Sigmoid colon (tissue), 7 donors: ENCODE data around the gene CDK15. TPM values are rescaled to one million over a fixed set of nuclear protein-coding genes. Genes with fewer than 3 reads are reported as not detected.

Source experiments
- DNase-seq: peaks from one replicate; pipeline ENCODE4 v3.0.0-alpha.2; 2019
- H3K27ac ChIP-seq, 4 donors: fragments of 200-600 bp; sonication (generic); one replicate each; pipeline ENCODE4 v1.5.1; 2016 to 2019; ENCODE audit warnings: mild to moderate bottlenecking in 1 of 4
- H3K27me3 ChIP-seq, 3 donors: fragments of 200-600 bp; sonication (generic); one replicate each; pipeline ENCODE4 v1.5.1; 2019; ENCODE audit warnings: mild to moderate bottlenecking in 1 of 3
- H3K36me3 ChIP-seq, 4 donors: fragments of 200-600 bp; sonication (generic); one replicate each; pipeline ENCODE4 v1.5.1; 2016 to 2019
- H3K4me1 ChIP-seq, 4 donors: fragments of 200-600 bp; sonication (generic); one replicate each; pipeline ENCODE4 v1.5.1; 2017 to 2019
- H3K4me3 ChIP-seq, 4 donors: fragments of 200-600 bp; sonication (generic); one replicate each; pipeline ENCODE4 v1.5.1; 2017 to 2019; ENCODE audit warnings: mild to moderate bottlenecking in 2 of 4, moderate library complexity in 1 of 4
- H3K9me3 ChIP-seq, 4 donors: fragments of 200-600 bp in 3 of 4; sonication (generic) in 3 of 4; one replicate each; pipeline versions ENCODE4 v1.5.1 to v1.6.1; 2013 to 2019
- EP300 ChIP-seq, 4 donors: sonication (generic); formaldehyde crosslinking; IDR thresholded peaks; one replicate each; pipeline ENCODE4 v1.6.1; 2017; ENCODE audit warnings: antibody characterized with exemption in 4 of 4
- POLR2A ChIP-seq, 2 donors: fragments of 450-650 bp; IDR thresholded peaks; one replicate each; pipeline ENCODE4 v1.6.1; 2016; ENCODE audit warnings: antibody characterized with exemption in 2 of 2, mild to moderate bottlenecking in 2 of 2, moderate library complexity in 2 of 2
- POLR2AphosphoS5 ChIP-seq, 4 donors: sonication (generic); formaldehyde crosslinking; IDR thresholded peaks; one replicate each; pipeline ENCODE4 v1.6.1; 2017; ENCODE audit warnings: antibody characterized with exemption in 4 of 4
- WGBS, 2 donors: extraction: QIAGEN DNeasy Blood & Tissue Kit; methylation state at CpG; one replicate each; pipeline ENCODE4 v1.1.7; 2013; 5-methylcytosine and 5-hydroxymethylcytosine counted together
- intact Hi-C: fragments of 100-400 bp; cut with DNase I; formaldehyde crosslinking; loops from one replicate; pipeline ENCODE4 v1.15.1; 2023
- polyA plus RNA-seq, 3 donors: library from polyadenylated mRNA; stranded (reverse); fragments of 200-250 nt; gene quantifications; one replicate each; pipeline ENCODE4 v1.2.3, GENCODE V29; 2013
- total RNA-seq, 4 donors: library from RNA; depleted of rRNA; stranded (reverse); fragments of >200 nt; gene quantifications; one replicate each; pipeline ENCODE4 v1.1.0, GENCODE V29; 2016
- TF ChIP-seq, protein P1 (sequence below), 4 experiments: fragments of 450-650 bp in 3 of 4; fragments of 200-600 bp in 1 of 4; IDR thresholded peaks; one replicate each; pipeline ENCODE4 v1.5.1; 2016 to 2019; ENCODE audit warnings: antibody characterized with exemption in 4 of 4, mild to moderate bottlenecking in 3 of 4, moderate library complexity in 2 of 4
- donor health status: healthy with polysubstance abuse.
- donor health status: Bipolar disorder and iron deficiency.
- donor health status: healthy.

The CDK15 gene
- total and polyA plus RNA-seq, 7 donors = 0.12 to 0.81 (median 0.55) TPM; not detected in 1

DNA sequence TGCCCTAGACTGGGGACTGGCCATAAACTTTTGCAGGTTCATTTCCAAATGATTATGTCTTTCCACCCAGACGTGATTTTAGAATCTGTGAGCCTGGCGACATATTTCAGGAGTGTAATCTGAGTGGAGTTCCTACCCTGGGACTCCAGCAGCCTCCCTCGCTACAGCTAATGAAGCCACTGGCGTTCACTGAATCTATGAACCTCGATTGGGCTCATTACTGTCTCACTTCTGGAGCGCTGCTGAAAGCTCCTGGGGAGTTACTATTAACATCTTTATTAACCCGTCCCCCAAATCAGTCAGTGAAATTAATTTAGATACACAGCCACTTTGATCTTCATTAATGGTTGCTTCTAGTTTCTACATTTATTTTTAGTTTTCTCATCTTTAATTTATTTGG is 56.5 kb downstream of the CDK15 start:
- no peaks in the 10 kb centered on the region for H3K9me3 ChIP-seq
- no peaks in the 10 kb centered on the region for H3K36me3 ChIP-seq
- H3K4me3 ChIP-seq = no peak overlapping the region
- peaks cover 0 to 24% (median 11%) of the 10 kb centered on the region in 4 donors for H3K4me1 ChIP-seq
- TF ChIP-seq, protein P1, sequence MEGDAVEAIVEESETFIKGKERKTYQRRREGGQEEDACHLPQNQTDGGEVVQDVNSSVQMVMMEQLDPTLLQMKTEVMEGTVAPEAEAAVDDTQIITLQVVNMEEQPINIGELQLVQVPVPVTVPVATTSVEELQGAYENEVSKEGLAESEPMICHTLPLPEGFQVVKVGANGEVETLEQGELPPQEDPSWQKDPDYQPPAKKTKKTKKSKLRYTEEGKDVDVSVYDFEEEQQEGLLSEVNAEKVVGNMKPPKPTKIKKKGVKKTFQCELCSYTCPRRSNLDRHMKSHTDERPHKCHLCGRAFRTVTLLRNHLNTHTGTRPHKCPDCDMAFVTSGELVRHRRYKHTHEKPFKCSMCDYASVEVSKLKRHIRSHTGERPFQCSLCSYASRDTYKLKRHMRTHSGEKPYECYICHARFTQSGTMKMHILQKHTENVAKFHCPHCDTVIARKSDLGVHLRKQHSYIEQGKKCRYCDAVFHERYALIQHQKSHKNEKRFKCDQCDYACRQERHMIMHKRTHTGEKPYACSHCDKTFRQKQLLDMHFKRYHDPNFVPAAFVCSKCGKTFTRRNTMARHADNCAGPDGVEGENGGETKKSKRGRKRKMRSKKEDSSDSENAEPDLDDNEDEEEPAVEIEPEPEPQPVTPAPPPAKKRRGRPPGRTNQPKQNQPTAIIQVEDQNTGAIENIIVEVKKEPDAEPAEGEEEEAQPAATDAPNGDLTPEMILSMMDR (IDR thresholded peaks at IDR 0.05) = no peak
- TF ChIP-seq EP300 (IDR thresholded peaks at IDR 0.05) = no peak
- TF ChIP-seq POLR2A (IDR thresholded peaks at IDR 0.05) = no peak
- no peak for TF ChIP-seq POLR2AphosphoS5 (IDR thresholded peaks at IDR 0.05)
- H3K27me3 ChIP-seq = no peaks in the 10 kb centered on the region
- no peak overlapping the region for H3K27ac ChIP-seq
- WGBS, 2 donors = 90 to 96% methylated on average over 7 of the region's 7 CpGs
- no peak for DNase-seq
- intact Hi-C loops = no loop called here

DNA sequence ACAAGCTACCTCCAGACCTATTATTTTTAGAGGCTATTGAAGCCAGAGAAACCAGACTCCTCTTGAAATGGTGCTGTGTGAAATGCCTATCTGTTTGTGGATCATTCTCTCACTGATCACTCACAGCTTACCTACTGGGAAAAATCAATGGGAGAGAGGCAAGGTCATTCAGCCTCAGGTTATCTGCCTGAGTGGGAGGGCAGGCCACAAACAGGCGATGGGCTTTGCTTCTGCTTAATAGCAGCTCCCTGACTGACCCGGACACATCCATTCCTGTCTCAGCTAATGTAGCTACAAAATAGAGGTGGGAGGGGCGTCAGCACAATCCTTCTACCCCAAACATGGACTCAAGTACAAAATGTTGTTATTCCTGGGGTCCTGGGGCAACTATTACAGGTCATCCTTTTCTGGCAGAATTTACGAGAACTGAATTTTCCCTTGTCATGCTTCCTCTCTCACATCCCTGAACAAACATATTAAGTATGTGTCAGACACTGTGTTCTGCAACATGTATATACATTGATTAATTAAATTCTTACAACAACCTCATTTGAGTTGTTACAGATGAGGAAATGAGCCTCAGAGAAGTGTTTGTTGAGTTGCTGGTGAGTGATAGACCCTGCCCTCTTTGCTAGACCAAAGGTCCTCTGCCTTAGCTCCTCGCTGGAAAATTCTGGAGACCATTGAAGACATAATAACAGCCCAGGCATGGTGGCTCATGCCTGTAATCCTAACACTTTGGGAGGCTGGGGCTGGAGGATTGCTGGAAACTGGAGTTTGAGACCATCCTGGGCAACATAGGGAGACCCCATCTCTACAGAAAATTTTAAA is 60.5 kb downstream of the CDK15 start:
- Histone ChIP-seq H3K9me3 (no peaks in the 10 kb centered on the region), H3K4me1 (no peaks in the 10 kb centered on the region), H3K4me3 (no peak overlapping the region), H3K27ac (no peak overlapping the region), H3K27me3 (no peaks in the 10 kb centered on the region), H3K36me3 (no peaks in the 10 kb centered on the region)
- WGBS, 2 donors = 76 to 83% methylated on average over 5 of the region's 5 CpGs
- intact Hi-C loops = no loop called here
- no peak for TF ChIP-seq POLR2A (IDR thresholded peaks at IDR 0.05)
- TF ChIP-seq EP300 (IDR thresholded peaks at IDR 0.05) = no peak
- no peak for TF ChIP-seq POLR2AphosphoS5 (IDR thresholded peaks at IDR 0.05)
- TF ChIP-seq, protein P1 (IDR thresholded peaks at IDR 0.05) = no peak
- DNase-seq = no peak

DNA sequence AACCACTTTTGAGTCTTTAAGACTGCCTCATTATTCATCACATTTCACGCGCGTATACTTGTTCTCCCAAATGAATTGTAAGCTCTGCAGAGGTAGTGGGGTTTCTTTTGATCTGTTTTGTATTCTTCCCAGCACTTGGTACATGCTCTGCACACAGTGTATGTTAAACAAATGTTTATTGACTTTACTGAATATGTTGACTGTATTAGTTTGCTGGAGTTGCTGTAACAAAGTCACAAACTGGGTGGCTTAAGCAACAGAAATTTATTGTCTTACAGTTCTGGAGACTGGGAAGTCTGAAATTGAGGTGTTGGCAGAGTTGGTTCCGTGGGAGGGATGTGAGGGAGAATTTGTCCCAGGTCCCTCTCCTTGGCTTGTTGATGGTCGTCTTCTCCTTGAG is 65.1 kb downstream of the CDK15 start:
- no peak overlapping the region for H3K4me3 ChIP-seq
- H3K36me3 ChIP-seq = no peaks in the 10 kb centered on the region
- no peak overlapping the region for H3K27ac ChIP-seq
- no peak for DNase-seq
- peaks cover 0 to 6% (median 0%) of the 10 kb centered on the region in 4 donors for H3K4me1 ChIP-seq
- H3K27me3 ChIP-seq = no peaks in the 10 kb centered on the region
- WGBS, 2 donors = 95% methylated on average over 5 of the region's 5 CpGs
- TF ChIP-seq POLR2A (IDR thresholded peaks at IDR 0.05) (no peak), POLR2AphosphoS5 (IDR thresholded peaks at IDR 0.05) (no peak), EP300 (IDR thresholded peaks at IDR 0.05) (no peak)
- TF ChIP-seq, protein P1 (IDR thresholded peaks at IDR 0.05) = no peak
- intact Hi-C loops = no loop called here
- H3K9me3 ChIP-seq = no peaks in the 10 kb centered on the region

DNA sequence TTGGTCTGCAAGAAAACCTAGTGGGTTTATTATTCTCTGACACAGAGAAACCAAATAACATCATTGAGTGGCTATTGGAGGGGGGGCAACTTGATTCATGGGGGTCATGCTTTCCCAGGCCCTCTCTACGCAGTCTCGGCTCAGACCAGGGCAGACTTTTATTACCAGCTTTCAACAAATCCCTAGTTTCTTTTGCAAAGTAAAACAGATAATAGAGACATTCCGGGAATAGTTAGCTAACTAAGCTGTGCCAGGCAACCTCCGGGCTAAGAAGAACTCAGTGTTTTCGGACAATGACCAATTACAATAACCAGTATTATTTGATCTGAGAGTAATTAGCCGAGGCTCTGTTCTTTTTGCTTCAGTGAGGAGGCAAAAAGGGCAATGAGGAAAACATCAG is 66.3 kb downstream of the CDK15 start:
- no peak for TF ChIP-seq POLR2A (IDR thresholded peaks at IDR 0.05)
- TF ChIP-seq EP300 (IDR thresholded peaks at IDR 0.05) = no peak
- TF ChIP-seq, protein P1 (IDR thresholded peaks at IDR 0.05) = no peak
- no peak for TF ChIP-seq POLR2AphosphoS5 (IDR thresholded peaks at IDR 0.05)
- Histone ChIP-seq H3K36me3 (no peaks in the 10 kb centered on the region), H3K9me3 (no peaks in the 10 kb centered on the region), H3K4me3 (no peak overlapping the region), H3K4me1 (peaks cover 0 to 6% (median 0%) of the 10 kb centered on the region in 4 donors), H3K27ac (no peak overlapping the region), H3K27me3 (no peaks in the 10 kb centered on the region)
- intact Hi-C loops = no loop called here
- 89 to 92% methylated on average over 6 of the region's 6 CpGs for WGBS, 2 donors
- no peak for DNase-seq
